AG08396 (cell line): ENCODE data around the gene TPH2.

Source experiments
- DNase-seq: peaks from one replicate; pipeline ENCODE4 v3.0.0; 2012; ENCODE audit warnings: low spot score, mixed read lengths

TPH2 gene

DNA sequence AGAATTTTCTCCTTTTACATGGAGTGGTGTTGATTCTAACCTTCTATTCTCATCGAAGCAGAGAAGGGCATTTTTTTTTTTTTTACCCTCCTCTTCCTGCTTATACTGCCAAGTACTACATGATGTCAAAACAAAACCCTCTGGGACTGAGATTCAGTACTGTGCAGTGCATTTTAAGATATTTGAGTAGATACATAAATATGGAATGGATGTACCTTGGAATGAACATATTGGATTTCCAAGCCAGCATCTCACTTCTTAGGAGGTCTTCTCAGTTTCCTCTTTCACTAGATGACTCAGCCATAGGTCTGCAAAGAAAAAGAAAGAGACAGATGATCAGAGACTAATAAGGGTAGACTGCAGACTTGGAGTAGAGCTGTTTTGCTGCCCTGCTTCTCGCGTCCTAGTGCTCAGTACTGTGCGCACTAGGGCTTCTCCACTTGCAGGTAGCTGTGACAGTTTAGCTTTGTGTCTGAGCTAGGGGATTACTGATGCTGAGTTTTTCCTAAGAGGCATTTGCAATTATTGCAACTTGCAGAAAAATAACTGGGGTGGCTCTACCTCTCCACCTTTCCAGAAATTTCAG, 20.4 kb downstream of the TPH2 start:
- DNase-seq: no peak

DNA sequence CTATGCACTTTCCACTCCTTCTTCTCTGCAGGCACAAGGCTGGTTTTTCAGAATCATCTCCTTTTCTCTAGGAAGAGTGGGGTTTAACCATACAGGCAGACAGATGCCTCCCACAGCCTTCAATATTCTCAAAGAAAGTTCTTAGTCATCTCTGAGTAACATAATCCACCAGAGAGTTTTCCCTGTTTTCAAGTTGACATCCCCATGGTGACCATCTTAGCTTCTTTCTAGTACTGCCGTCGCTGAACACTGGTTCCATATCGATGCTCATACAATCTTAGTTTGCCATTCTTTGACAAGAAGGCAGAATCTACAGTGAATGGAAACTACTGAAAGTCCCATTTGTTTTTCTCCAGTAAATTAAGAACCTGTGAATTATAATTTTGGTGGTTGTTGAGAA, 28.6 kb downstream of the TPH2 start:
- no peak for DNase-seq

DNA sequence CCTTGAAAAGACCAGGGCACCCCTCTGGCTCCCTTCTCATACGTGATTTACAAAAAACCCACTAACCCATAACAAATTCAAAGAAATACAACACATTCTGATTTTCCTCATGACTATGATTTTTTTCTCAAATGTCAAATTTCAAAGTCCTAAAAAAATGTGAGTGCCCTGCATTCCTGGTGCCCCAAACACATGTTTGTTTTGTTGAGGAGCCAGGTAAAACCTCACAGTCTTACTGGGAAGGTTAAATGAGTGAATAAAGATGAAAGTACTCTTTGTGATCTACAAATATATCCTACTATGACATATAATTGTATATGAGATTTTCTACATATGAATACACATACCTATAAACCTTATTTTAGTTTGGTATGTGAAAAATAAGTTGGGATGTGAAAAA, 30.7 kb downstream of the TPH2 start:
- DNase-seq: no peak

DNA sequence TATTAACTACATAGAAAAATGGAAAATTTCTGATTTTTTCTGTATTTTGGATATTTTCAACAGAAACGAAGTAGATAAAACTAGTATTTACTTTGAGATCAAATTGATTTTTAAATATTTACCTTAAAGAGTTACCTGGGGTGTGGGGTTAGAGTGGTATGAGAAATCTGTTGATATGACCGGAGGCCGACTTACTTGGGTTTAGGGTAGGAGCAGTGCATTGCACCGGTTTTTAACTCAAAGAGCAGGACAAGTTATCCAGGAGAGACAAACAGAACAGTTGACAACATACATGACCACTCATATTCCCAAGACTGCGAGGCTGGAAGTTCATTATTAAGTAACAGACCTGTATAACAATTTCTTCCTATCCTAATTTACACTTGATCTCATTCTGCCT, 31.4 kb downstream of the TPH2 start:
- DNase-seq: no peak

GRCh38 chr12:71972441-71973074, 33.9 kb downstream of the TPH2 start:
- DNase-seq: no peak

GRCh38 chr12:71973687-71974086, 35.0 kb downstream of the TPH2 start:
- DNase-seq: no peak

GRCh38 chr12:71980538-71980937, 41.9 kb downstream of the TPH2 start:
- DNase-seq: no peak

GRCh38 chr12:71981149-71981548, 42.5 kb downstream of the TPH2 start:
- no peak for DNase-seq

- DNase-seq: no peak
Measured at GRCh38 chr12:71994715-71995114, 56.1 kb downstream of the TPH2 start.

DNA sequence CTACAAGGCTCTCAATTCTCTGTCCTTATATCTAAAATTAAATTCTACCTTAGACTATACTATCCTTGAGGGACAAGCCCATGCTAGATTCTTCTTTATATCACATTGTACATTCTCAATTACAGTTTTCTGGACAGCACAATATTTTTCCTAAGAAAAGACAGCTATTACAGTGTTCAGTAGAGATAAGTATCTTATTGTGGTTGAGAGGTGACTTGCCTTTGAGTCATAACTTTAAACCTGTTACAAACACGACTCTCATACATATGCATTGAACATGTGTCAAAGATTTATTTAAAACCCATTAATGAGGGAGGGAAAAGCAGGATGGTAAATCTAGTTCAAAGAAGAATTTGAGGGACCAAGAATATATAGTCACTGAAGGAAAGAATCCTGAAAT, 61.1 kb downstream of the TPH2 start:
- DNase-seq: no peak

- DNase-seq: no peak
Measured at GRCh38 chr12:72000969-72001648, 62.5 kb downstream of the TPH2 start.

DNA sequence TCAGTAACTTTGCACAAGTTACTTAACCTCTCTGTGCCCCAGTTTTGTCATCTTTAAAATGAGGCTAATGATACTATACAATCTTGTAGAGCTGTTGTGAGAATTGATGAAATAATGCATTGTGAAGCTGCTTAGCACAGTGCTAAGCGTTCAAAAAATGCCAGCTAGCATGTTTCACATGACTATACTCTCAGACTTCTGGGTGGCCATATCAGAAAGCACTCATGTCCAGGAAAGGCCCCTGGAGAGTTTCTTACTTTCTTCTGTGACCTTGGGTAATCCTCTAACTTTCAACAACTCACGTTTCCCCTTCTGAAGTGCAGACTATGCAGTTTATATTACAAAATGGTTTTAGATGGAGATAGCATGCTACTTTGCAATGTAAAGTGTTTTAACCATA, 68.1 kb downstream of the TPH2 start:
- no peak for DNase-seq

DNA sequence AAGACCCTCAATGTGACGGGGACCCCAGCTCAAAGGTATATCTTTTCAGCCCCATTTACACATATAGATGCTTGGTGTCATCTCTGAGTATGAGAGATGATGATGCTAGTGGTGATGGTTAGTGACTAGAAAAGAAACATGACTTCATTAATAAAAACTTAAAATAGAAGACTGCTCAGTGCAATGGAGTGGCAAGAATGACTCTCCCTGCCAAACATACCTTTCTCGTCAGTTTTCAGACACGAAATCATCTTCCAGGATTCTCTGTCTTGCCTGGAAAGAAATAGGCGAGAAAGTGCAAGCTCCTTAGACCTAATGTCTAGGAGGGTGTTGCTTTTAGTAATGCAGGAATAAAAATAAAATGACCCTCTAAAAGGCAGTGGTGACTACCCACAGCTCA, 71.7 kb downstream of the TPH2 start:
- peak; percentile 12 for DNase-seq

DNA sequence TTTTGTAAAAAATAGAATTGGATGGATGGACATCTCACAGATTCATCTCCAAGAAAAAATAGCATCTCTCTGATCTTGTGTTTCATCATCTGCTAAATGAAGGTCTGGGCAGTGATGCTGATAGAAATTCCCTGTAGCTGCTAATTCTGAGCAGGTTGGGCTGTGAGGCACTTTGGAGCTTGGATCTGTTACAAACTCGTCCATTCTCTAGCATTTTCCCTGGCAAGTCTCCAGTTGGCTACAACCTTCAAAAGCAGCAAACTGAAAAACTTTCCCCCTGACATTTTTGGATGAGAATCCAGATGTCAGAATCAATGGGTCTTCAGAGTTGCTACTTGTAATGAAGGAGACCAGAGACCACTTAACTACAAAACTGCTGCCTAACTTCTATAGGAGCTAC, 72.7 kb downstream of the TPH2 start:
- DNase-seq: no peak

DNA sequence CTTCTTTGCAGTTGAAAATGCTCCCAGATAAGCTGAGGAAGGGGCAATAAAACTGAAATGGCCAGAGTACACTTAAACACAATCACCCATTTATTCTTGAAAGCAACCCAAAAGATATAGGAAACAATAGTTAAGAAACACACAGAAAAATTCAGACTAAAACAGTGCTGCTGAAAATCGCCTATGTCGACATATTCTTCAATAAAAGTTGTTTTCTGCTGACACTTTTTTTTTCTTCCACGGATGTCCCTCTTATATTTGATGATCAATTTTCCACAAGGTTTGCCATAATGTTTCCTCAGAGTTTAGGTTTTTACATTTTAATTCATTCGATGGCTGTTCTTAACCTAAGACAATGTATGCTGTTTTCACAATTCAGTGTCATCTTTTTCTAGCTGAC, 74.2 kb downstream of the TPH2 start:
- no peak for DNase-seq

DNA sequence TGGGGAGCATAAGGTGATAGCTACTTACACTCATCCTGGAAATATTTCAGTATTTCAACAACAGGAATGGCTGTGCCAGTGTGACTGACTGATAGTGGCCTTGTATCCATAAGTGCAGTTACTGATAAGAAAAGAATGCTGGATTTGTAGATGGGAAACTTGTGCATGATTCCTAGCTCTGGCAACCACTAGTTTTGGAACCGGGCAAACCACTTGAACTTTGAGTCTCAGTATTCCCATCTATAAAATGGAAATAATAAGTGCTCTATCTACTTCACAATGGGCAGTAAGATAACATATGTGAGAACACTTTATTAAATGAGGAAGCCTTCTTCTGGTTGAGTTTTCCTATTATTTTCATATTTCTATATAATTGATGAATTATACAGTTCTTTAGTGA, 77.2 kb downstream of the TPH2 start:
- no peak for DNase-seq

GRCh38 chr12:72017054-72017651, 78.5 kb downstream of the TPH2 start:
- DNase-seq: peak; percentile 66

- DNase-seq: no peak
Measured at GRCh38 chr12:72018036-72018435, 79.4 kb downstream of the TPH2 start.

- DNase-seq: no peak
Measured at GRCh38 chr12:72024613-72025012, 86.0 kb downstream of the TPH2 start.

- DNase-seq: no peak
Measured at GRCh38 chr12:72025524-72025923, 86.9 kb downstream of the TPH2 start.

DNA sequence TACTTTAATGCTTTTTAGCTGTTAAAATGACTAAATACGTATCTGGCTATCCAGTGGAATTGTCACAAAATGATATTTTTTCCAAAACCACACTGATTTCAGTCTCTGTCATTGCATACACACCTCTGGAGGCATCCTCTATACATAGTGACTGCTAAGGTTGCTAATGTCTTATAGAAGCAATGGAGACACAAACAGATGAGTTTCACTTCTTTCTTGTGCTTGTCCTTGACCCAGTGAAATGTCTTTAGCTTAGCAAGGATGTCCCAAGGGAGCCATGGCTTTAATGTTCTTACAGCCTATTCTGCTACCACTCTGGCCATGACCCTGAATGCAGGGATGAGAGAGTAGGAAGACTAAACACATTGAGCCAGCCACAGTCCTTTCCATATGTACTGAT, 90.3 kb downstream of the TPH2 start:
- DNase-seq: no peak

- no peak for DNase-seq
Measured at GRCh38 chr12:72030277-72030676, 91.6 kb downstream of the TPH2 start.

DNA sequence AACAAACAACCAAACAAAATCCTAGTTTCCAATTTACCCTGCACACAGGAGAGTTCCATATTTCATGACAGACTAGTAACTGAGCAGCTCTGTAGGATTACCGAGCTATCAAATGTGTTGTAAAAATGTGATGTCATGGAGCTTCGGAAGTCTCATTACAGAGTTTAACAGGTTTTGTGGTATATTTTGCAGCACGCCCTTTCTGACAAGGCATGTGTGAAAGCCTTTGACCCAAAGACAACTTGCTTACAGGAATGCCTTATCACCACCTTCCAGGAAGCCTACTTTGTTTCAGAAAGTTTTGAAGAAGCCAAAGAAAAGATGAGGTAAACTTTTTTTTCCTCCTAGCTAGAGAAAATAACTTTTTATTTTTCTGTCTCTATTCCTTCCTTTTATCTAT, 92.4 kb downstream of the TPH2 start:
- no peak for DNase-seq
